ENCODE measurements around the gene EI24.

GRCh38 chr11:125561924-125562323, 7.4 kb upstream of the EI24 start:
- TF ChIP-seq CTCF (IDR thresholded peaks at IDR 0.05) (no peak), HEYL (CRISPR knock-in tag; IDR thresholded peaks at IDR 0.05) (no peak), POLR2AphosphoS2 (conservative IDR thresholded peaks at IDR 0.05; ENCODE audit: low read length) (no peak), POLR2A (IDR thresholded peaks at IDR 0.05; ENCODE audit: low read length) (no peak), KDM5A (IDR thresholded peaks at IDR 0.05) (no peak), MYC (IDR thresholded peaks at IDR 0.05; ENCODE audit: borderline replicate concordance, low read length) (no peak), MAX (IDR thresholded peaks at IDR 0.05) (no peak), ATOH8 (CRISPR knock-in tag; IDR thresholded peaks at IDR 0.05; ENCODE audit: low read depth) (no peak), SMC3 (IDR thresholded peaks at IDR 0.05) (no peak), SREBF2 (IDR thresholded peaks at IDR 0.05) (no peak), REST (IDR thresholded peaks at IDR 0.05) (no peak)
